Stimulated activated CD4-positive, alpha-beta T cell treated with anti-CD3 and anti-CD28 coated beads, Interleukin-4, amount 100 ng/mL, for 1 hour (primary cell): Measurements from ENCODE around the gene MAST4.

Experiments
- DNase-seq: peaks from one replicate; pipeline ENCODE4 v3.0.0-alpha.2; 2020

Gene MAST4

GRCh38 chr5:66850354-66851075, 254.3 kb downstream of the MAST4 start:
- DNase-seq: no peak

- DNase-seq: no peak
These were observed 255.1 kb downstream of the MAST4 start for GRCh38 chr5:66851306-66851705.

- DNase-seq: no peak
These were observed 258.2 kb downstream of the MAST4 start for GRCh38 chr5:66854416-66854815.

GRCh38 chr5:66856041-66856805, 260.0 kb downstream of the MAST4 start:
- DNase-seq: no peak

- no peak for DNase-seq
These were observed 263.3 kb downstream of the MAST4 start for GRCh38 chr5:66859526-66859925.

- no peak for DNase-seq
These were observed 264.2 kb downstream of the MAST4 start for GRCh38 chr5:66860199-66860975.

GRCh38 chr5:66861402-66861801, 265.2 kb downstream of the MAST4 start:
- no peak for DNase-seq

GRCh38 chr5:66862020-66862419, 265.8 kb downstream of the MAST4 start:
- no peak for DNase-seq

GRCh38 chr5:66863243-66864170, 267.3 kb downstream of the MAST4 start:
- DNase-seq: no peak

- no peak for DNase-seq
These were observed 268.2 kb downstream of the MAST4 start for GRCh38 chr5:66864240-66864884.

- DNase-seq: no peak
These were observed 271.6 kb downstream of the MAST4 start for GRCh38 chr5:66867618-66868322.

- no peak for DNase-seq
These were observed 273.2 kb downstream of the MAST4 start for GRCh38 chr5:66869347-66869746.

GRCh38 chr5:66870708-66871107, 274.5 kb downstream of the MAST4 start:
- no peak for DNase-seq

- no peak for DNase-seq
These were observed 275.5 kb downstream of the MAST4 start for GRCh38 chr5:66871651-66872050.

GRCh38 chr5:66872736-66873331, 276.6 kb downstream of the MAST4 start:
- DNase-seq: no peak

GRCh38 chr5:66874004-66874403, 277.8 kb downstream of the MAST4 start:
- no peak for DNase-seq

- DNase-seq: no peak
These were observed 279.1 kb downstream of the MAST4 start for GRCh38 chr5:66875315-66875714.

GRCh38 chr5:66876266-66876807, 280.1 kb downstream of the MAST4 start:
- no peak for DNase-seq

- no peak for DNase-seq
These were observed 281.6 kb downstream of the MAST4 start for GRCh38 chr5:66877843-66878242.

- no peak for DNase-seq
These were observed 284.2 kb downstream of the MAST4 start for GRCh38 chr5:66880401-66880800.
